Bronchial epithelial cell (primary cell): ENCODE results near the gene SAYSD1. TPM values are rescaled to one million over a fixed set of nuclear protein-coding genes. Genes with fewer than 3 reads are reported as not detected.

Experiments used
- DNase-seq: peaks from one replicate; pipeline ENCODE4 v3.0.0-alpha.2; 2010; ENCODE audit warnings: low read depth
- FAIRE-seq: peaks from 2 replicates; lab custom pipeline; 2011; peaks lifted over from hg19 to GRCh38; lab: Jason Lieb, UNC
- H3K27me3 ChIP-seq: 2 replicates; pipeline ENCODE4 v1.5.1; 2011; ENCODE audit warnings: low read length; ENCODE audit not compliant: control insufficient read depth, insufficient read depth
- H3K36me3 ChIP-seq: 2 replicates; pipeline ENCODE4 v1.5.1; 2011; ENCODE audit warnings: low read length; ENCODE audit not compliant: control insufficient read depth, insufficient read depth
- H3K4me3 ChIP-seq: 2 replicates; pipeline ENCODE4 v1.5.1; 2011; ENCODE audit warnings: mild to moderate bottlenecking, low read depth, low read length, control low read depth
- CTCF ChIP-seq: IDR thresholded peaks from 2 replicates; pipeline ENCODE4 v1.5.1; 2011; ENCODE audit warnings: mild to moderate bottlenecking, moderate library complexity, low read length, control low read depth, inconsistent platforms; ENCODE audit not compliant: insufficient read depth, severe bottlenecking
- total RNA-seq: library from RNA; depleted of rRNA; stranded (reverse); fragments of >200 nt; gene quantifications from 2 replicates; pipeline ENCODE4 v1.2.1, GENCODE V29; 2014

Gene SAYSD1
- total RNA-seq, 1 donor from 2014 or later, result 9.0 TPM

GRCh38 chr6:39118921-39119320 is 3.9 kb upstream of the SAYSD1 start:
- Histone ChIP-seq H3K36me3 (no peaks in the 10 kb centered on the region), H3K4me3 (no peak overlapping the region), H3K27me3 (no peaks in the 10 kb centered on the region)
- DNase-seq (no peak), FAIRE-seq (no peak)
- no peak for TF ChIP-seq CTCF

GRCh38 chr6:39114388-39114703 is 640 bp downstream of the SAYSD1 start:
- no peak for TF ChIP-seq CTCF
- peak overlapping the region; percentile 59 for H3K4me3 ChIP-seq
- no peak for FAIRE-seq
- no peaks in the 10 kb centered on the region for H3K36me3 ChIP-seq
- no peaks in the 10 kb centered on the region for H3K27me3 ChIP-seq
- DNase-seq, result no peak

- H3K4me3 ChIP-seq, result no peak overlapping the region
- FAIRE-seq (no peak), DNase-seq (no peak)
- no peak for TF ChIP-seq CTCF
- no peaks in the 10 kb centered on the region for H3K36me3 ChIP-seq
- no peaks in the 10 kb centered on the region for H3K27me3 ChIP-seq
These were observed 1.2 kb downstream of the SAYSD1 start for GRCh38 chr6:39113788-39114187.

GRCh38 chr6:39111280-39111679 is 3.7 kb downstream of the SAYSD1 start:
- Histone ChIP-seq H3K4me3 (no peak overlapping the region), H3K27me3 (no peaks in the 10 kb centered on the region), H3K36me3 (no peaks in the 10 kb centered on the region)
- TF ChIP-seq CTCF, result no peak
- FAIRE-seq, result no peak
- DNase-seq, result no peak

GRCh38 chr6:39108041-39108839 is 6.7 kb downstream of the SAYSD1 start:
- no peak overlapping the region for H3K4me3 ChIP-seq
- H3K36me3 ChIP-seq, result no peaks in the 10 kb centered on the region
- FAIRE-seq (no peak), DNase-seq (no peak)
- no peak for TF ChIP-seq CTCF
- H3K27me3 ChIP-seq, result no peaks in the 10 kb centered on the region

- Histone ChIP-seq H3K27me3 (no peaks in the 10 kb centered on the region), H3K4me3 (no peak overlapping the region), H3K36me3 (no peaks in the 10 kb centered on the region)
- no peak for DNase-seq
- FAIRE-seq, result no peak
- TF ChIP-seq CTCF, result no peak
These were observed 7.3 kb downstream of the SAYSD1 start for GRCh38 chr6:39107641-39108040.
